Karpas-422 (cell line): ENCODE data around the gene RAP1B. TPM values are rescaled to one million over a fixed set of nuclear protein-coding genes. Genes with fewer than 3 reads are reported as not detected.

Experiments used
- DNase-seq: peaks from one replicate; pipeline ENCODE4 v3.0.0-alpha.2; 2015
- H2AFZ ChIP-seq: fragments of 200-600 bp; sonication (generic); 2 replicates; pipeline ENCODE4 v1.6.1; 2014; ENCODE audit warnings: antibody characterized with exemption, low read length, mixed read lengths
- H3K27ac ChIP-seq: fragments of 200-600 bp; sonication (generic); 2 replicates; pipeline ENCODE4 v1.5.1; 2014; ENCODE audit warnings: mild to moderate bottlenecking, low read length, moderate library complexity
- H3K27me3 ChIP-seq: fragments of 200-600 bp; sonication (generic); 2 replicates; pipeline ENCODE4 v1.6.1; 2014; ENCODE audit warnings: low read length, mixed read lengths
- H3K36me3 ChIP-seq: fragments of 200-600 bp; sonication (generic); 2 replicates; pipeline ENCODE4 v1.6.1; 2014; ENCODE audit warnings: low read length, mixed read lengths; ENCODE audit not compliant: insufficient read depth
- H3K4me1 ChIP-seq: fragments of 200-600 bp; sonication (generic); 2 replicates; pipeline ENCODE4 v1.6.1; 2014; ENCODE audit warnings: mild to moderate bottlenecking, low read length, mixed read lengths
- H3K4me2 ChIP-seq: fragments of 200-600 bp; sonication (generic); 2 replicates; pipeline ENCODE4 v1.6.1; 2014; ENCODE audit warnings: low read length, low read depth, mild to moderate bottlenecking; ENCODE audit not compliant: poor library complexity, severe bottlenecking
- H3K4me3 ChIP-seq: fragments of 200-600 bp; sonication (generic); 2 replicates; pipeline ENCODE4 v1.5.1; 2014; ENCODE audit warnings: mild to moderate bottlenecking, antibody characterized with exemption, low read length, mixed read lengths
- H3K79me2 ChIP-seq: fragments of 200-600 bp; sonication (generic); 2 replicates; pipeline ENCODE4 v1.6.1; 2014; ENCODE audit warnings: mild to moderate bottlenecking, low read length, mixed read lengths
- H3K9ac ChIP-seq: fragments of 200-600 bp; sonication (generic); 2 replicates; pipeline ENCODE4 v1.6.0; 2014; ENCODE audit warnings: low read length
- H3K9me2 ChIP-seq: fragments of 200-600 bp; sonication (generic), shearing (Covaris generic); replicated peaks from 2 replicates; pipeline ENCODE4 v1.6.0; 2014; ENCODE audit warnings: mild to moderate bottlenecking, low read length, moderate library complexity; ENCODE audit not compliant: insufficient read depth
- H3K9me3 ChIP-seq: fragments of 300-700, 200-600 bp; sonication (generic); 2 replicates; pipeline ENCODE4 v1.6.1; 2014; ENCODE audit warnings: low read length, mixed read lengths
- H4K20me1 ChIP-seq: fragments of 200-600 bp; sonication (generic); 2 replicates; pipeline ENCODE4 v1.6.1; 2014; ENCODE audit warnings: mild to moderate bottlenecking, antibody characterized with exemption, low read length, low read depth; ENCODE audit not compliant: insufficient read depth
- small RNA-seq: library from RNA; depleted of rRNA; stranded (forward); fragments of <200 nt; gene quantifications from one replicate; pipeline ENCODE3, GENCODE V24; 2014
- total RNA-seq: library from RNA; depleted of rRNA; stranded (reverse); fragments of >200 nt; shearing (Covaris generic); gene quantifications from 2 replicates; pipeline ENCODE4 v1.2.3, GENCODE V29; 2014; ENCODE audit warnings: low replicate concordance; rRNA removed

RAP1B gene
- total RNA-seq, 1 experiment from 2014 or later: 153 TPM

DNA sequence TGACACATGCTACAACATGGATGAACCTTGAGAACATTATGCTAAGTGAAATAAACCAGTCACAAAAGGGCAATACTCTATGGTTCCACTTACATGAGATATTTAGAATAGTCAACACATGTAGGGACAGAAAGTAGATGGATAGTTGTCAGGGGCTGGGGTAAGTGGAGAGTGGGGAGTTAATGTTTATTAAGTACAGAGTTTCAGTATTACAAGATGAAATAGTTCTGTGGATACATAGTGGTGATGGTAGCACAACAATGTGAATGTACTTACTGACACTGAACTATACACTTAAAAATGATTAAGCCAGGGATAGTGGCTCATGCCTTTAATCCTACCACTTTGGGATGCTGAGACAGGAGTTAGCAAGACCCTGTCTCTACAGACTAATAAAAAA is 84.8 kb downstream of the RAP1B start:
- Histone ChIP-seq H3K4me2 (no peak overlapping the region), H3K79me2 (peaks cover 6% of the 10 kb centered on the region), H4K20me1 (0 out of 2 replicates have a peak, but pooled peaks cover 3% of the 10 kb centered on the region), H3K9ac (no peak overlapping the region), H3K4me3 (no peak overlapping the region), H3K9me3 (no peaks in the 10 kb centered on the region), H3K36me3 (peaks cover 53% of the 10 kb centered on the region), H3K27ac (no peak overlapping the region), H3K9me2 (no peaks in the 10 kb centered on the region), H2AFZ (no peak overlapping the region), H3K27me3 (no peaks in the 10 kb centered on the region), H3K4me1 (no peaks in the 10 kb centered on the region)
- no peak for DNase-seq

DNA sequence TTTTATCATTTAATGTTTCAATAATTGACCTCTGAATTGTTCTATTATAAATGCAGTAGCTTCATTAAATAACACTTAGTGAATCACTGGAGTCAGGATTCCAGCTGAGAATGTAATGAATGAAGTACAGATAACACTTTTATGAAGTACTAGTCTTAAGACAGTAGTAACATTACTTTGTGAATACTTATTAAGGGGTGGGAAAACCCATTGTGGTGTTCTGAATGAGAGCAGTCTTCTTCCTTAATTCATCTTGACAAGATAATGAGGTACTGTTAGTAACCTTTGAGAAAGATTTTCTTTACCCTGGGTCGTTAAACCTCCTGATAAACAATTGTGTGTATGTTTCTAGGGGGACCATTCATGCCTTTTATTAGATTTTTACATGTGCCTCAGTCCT is 88.8 kb downstream of the RAP1B start:
- Histone ChIP-seq H3K4me3 (no peak overlapping the region), H3K9me3 (no peaks in the 10 kb centered on the region), H3K4me2 (no peak overlapping the region), H3K27ac (no peak overlapping the region), H3K4me1 (no peaks in the 10 kb centered on the region), H2AFZ (no peak overlapping the region), H3K36me3 (peaks cover 42% of the 10 kb centered on the region), H4K20me1 (0 out of 2 replicates have a peak, but pooled peaks cover 3% of the 10 kb centered on the region), H3K9ac (no peak overlapping the region), H3K9me2 (no peaks in the 10 kb centered on the region), H3K27me3 (no peaks in the 10 kb centered on the region), H3K79me2 (peaks cover 2% of the 10 kb centered on the region; the same call in 1 of the 2 replicates)
- no peak for DNase-seq

Small RNAs within 50 kb of the gene (small RNA-seq; reads per million reads assigned to genes)
- not detected for gene RF00017
- gene SNORA70G: 0.12 reads per million

Other genes with a start within 250 kb of the RAP1B start
- 54.8 and 103 TPM in 2 replicates for gene NUP107, start 76.1 kb downstream of the RAP1B start, total RNA-seq
- gene SLC35E3, start 135.3 kb downstream of the RAP1B start, total RNA-seq: 1.9 and 3.5 TPM in 2 replicates
- gene MDM2, start 197.3 kb downstream of the RAP1B start, total RNA-seq: 56.9 and 70.9 TPM in 2 replicates